Measurements from ENCODE around the gene CDC42SE2. TPM values are rescaled to one million over a fixed set of nuclear protein-coding genes. Genes with fewer than 3 reads are reported as not detected.

CDC42SE2 gene
- total RNA-seq, 1 experiment from 2014 or later = 23.2 TPM

DNA sequence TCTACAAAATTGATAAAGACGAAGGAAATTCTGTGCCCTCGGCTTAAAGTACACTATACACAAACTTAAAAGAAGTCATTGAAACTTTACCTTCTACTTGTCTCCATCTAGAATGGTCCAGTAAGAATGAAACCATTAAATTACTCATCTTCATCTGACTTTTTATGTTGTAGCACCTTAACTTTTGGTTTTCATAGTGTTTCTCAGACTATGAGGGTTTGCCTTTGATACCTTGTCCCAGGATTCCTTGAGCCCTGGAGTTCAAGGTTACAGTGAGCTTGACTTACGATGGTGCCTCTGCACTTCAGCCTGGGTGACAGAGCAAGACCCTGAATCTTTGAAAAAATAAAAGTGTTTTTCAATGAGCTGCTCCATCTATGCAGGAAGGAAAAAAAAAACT is 132.2 kb downstream of the CDC42SE2 start:
- no peaks in the 10 kb centered on the region for H4K20me1 ChIP-seq (ENCODE audit: control insufficient read depth, insufficient read depth, insufficient read length)
- Mint-ChIP-seq H3K4me1 (no peaks in the 10 kb centered on the region), H3K9me3 (no peaks in the 10 kb centered on the region), H3K4me3 (no peak overlapping the region), H3K36me3 (ENCODE audit: insufficient read depth in 1 of 3, low read depth in 3 of 3) (peaks cover 6 to 41% (median 35%) of the 10 kb centered on the region in 3 experiments; a peak in 6 of 7 replicates), H3K27ac (no peak overlapping the region; a peak in 1 of 7 replicates), H3K27me3 (ENCODE audit: low read depth) (no peaks in the 10 kb centered on the region)
- H2BK120ac ChIP-seq (ENCODE audit: low read depth, low read length, poor library complexity, severe bottlenecking) = no peak overlapping the region
- no peaks in the 10 kb centered on the region for H3K9me3 ChIP-seq (ENCODE audit: control insufficient read depth, low read depth, low read length)
- no peak overlapping the region for H2AK5ac ChIP-seq (ENCODE audit: insufficient read length, low read length)
- no peak overlapping the region for H3K9ac ChIP-seq (ENCODE audit: extremely low read depth, insufficient read length, low read length)
- H4K8ac ChIP-seq (replicated peaks; ENCODE audit: insufficient read length, low read depth, low read length) = no peak overlapping the region
- H3K23me2 ChIP-seq (ENCODE audit: insufficient read length, low read depth, low read length, poor library complexity, severe bottlenecking) = no peaks in the 10 kb centered on the region
- H4K5ac ChIP-seq (ENCODE audit: insufficient read length, low read depth, low read length) = no peak overlapping the region
- no peak overlapping the region for H3K14ac ChIP-seq (ENCODE audit: insufficient read depth, low read length)
- TF ChIP-seq, protein P1, sequence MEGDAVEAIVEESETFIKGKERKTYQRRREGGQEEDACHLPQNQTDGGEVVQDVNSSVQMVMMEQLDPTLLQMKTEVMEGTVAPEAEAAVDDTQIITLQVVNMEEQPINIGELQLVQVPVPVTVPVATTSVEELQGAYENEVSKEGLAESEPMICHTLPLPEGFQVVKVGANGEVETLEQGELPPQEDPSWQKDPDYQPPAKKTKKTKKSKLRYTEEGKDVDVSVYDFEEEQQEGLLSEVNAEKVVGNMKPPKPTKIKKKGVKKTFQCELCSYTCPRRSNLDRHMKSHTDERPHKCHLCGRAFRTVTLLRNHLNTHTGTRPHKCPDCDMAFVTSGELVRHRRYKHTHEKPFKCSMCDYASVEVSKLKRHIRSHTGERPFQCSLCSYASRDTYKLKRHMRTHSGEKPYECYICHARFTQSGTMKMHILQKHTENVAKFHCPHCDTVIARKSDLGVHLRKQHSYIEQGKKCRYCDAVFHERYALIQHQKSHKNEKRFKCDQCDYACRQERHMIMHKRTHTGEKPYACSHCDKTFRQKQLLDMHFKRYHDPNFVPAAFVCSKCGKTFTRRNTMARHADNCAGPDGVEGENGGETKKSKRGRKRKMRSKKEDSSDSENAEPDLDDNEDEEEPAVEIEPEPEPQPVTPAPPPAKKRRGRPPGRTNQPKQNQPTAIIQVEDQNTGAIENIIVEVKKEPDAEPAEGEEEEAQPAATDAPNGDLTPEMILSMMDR (conservative IDR thresholded peaks at IDR 0.05) = no peak
- H3K4me1 ChIP-seq (ENCODE audit: insufficient read depth, low read length) = no peaks in the 10 kb centered on the region
- H2BK20ac ChIP-seq (ENCODE audit: low read depth, low read length, poor library complexity, severe bottlenecking) = no peak overlapping the region
- H3T11ph ChIP-seq (ENCODE audit: low read length) = no peak overlapping the region
- H3K23ac ChIP-seq (ENCODE audit: insufficient read length, low read depth, low read length) = no peak overlapping the region
- no peak overlapping the region for H4K91ac ChIP-seq (ENCODE audit: insufficient read length, low read depth, low read length)
- H3K27me3 ChIP-seq (ENCODE audit: insufficient read depth, low read length) = no peaks in the 10 kb centered on the region
- no peak overlapping the region for H3K4ac ChIP-seq (ENCODE audit: low read depth, low read length)
- DNase-seq = no peak
- H3K27ac ChIP-seq (ENCODE audit: insufficient read length, low read depth, low read length) = no peak overlapping the region
- no peak overlapping the region for H3K18ac ChIP-seq (ENCODE audit: insufficient read length, low read depth, low read length)
- no peak overlapping the region for H2BK5ac ChIP-seq (ENCODE audit: insufficient read length, low read length)
- no CpG with 5 or more reads among the region's 3 CpGs for WGBS (ENCODE audit: extremely low coverage, insufficient read length, low lambda C conversion rate)
- H2BK12ac ChIP-seq (ENCODE audit: insufficient read length, low read depth, low read length) = no peak overlapping the region
- no peak overlapping the region for H3K56ac ChIP-seq (ENCODE audit: insufficient read length, low read depth, low read length)
- no peaks in the 10 kb centered on the region for H3K79me1 ChIP-seq (ENCODE audit: insufficient read depth, low read depth, low read length, poor library complexity, severe bottlenecking)
- no peak overlapping the region for H3K4me2 ChIP-seq (ENCODE audit: insufficient read depth, insufficient read length, low read length)
- no peak overlapping the region for H2BK15ac ChIP-seq (ENCODE audit: low read depth, low read length)
- H2AFZ ChIP-seq (ENCODE audit: low read length) = no peak overlapping the region
- no peaks in the 10 kb centered on the region for H3K79me2 ChIP-seq (ENCODE audit: insufficient read depth, low read length)
